ENCODE data around the gene SAMD4A. TPM values are rescaled to one million over a fixed set of nuclear protein-coding genes. Genes with fewer than 3 reads are reported as not detected.

Gene SAMD4A
- total and polyA plus RNA-seq, 2 of the 4 experiments (the other 2 are of a cell fraction): 22.9 to 38.2 TPM

GRCh38 chr14:54760866-54761575 is 194.1 kb downstream of the SAMD4A start:
- Histone ChIP-seq H3K9me3 (ENCODE audit: control insufficient read depth, insufficient read depth, low read length) (no peaks in the 10 kb centered on the region), H2BK20ac (ENCODE audit: low read depth, low read length) (no peak overlapping the region), H3K27me3 (ENCODE audit: control insufficient read depth, insufficient read depth, low read length) (no peaks in the 10 kb centered on the region), H3K18ac (ENCODE audit: low read depth, low read length) (no peak overlapping the region), H3K4me2 (ENCODE audit: low read depth, low read length) (no peak overlapping the region), H3K9me1 (ENCODE audit: insufficient read depth, low read length) (peaks cover 33% of the 10 kb centered on the region), H3K56ac (ENCODE audit: extremely low read depth, insufficient read depth, low read length) (no peak overlapping the region), H4K8ac (ENCODE audit: low read depth in 2 of 2, low read length in 2 of 2) (no peak overlapping the region), H2AFZ (replicated peaks; ENCODE audit: low read length, poor library complexity) (no peak overlapping the region), H2BK5ac (ENCODE audit: low read depth, low read length, poor library complexity, severe bottlenecking) (no peak overlapping the region), H3K4me3 (ENCODE audit: insufficient read depth, low read depth, low read length) (no peak overlapping the region), H4K5ac (ENCODE audit: low read depth, low read length) (no peak overlapping the region), H2AK5ac (ENCODE audit: low read depth, low read length) (no peak overlapping the region; the same call in 1 of the 2 replicates), H3K23ac (ENCODE audit: low read depth, low read length) (0 out of 2 replicates have a peak overlapping the region, but pooled peaks have one; percentile 23), H3K9ac (ENCODE audit: low read depth, low read length) (no peak overlapping the region), H2BK15ac (ENCODE audit: low read depth, low read length) (no peak overlapping the region), H2AK9ac (replicated peaks; ENCODE audit: low read depth, low read length, poor library complexity) (peak overlapping the region; percentile 37), H3K14ac (replicated peaks; ENCODE audit: low read depth, low read length) (0 out of 2 replicates have a peak overlapping the region, but pooled peaks have one; percentile 59), H4K91ac (ENCODE audit: insufficient read depth, low read depth, low read length) (no peak overlapping the region), H3K4me1 (ENCODE audit: control insufficient read depth, insufficient read depth, low read length) (peaks cover 9% of the 10 kb centered on the region), H4K20me1 (ENCODE audit: insufficient read depth, low read length) (no peaks in the 10 kb centered on the region), H3K4ac (ENCODE audit: low read depth, low read length) (no peak overlapping the region), H3K27ac (ENCODE audit: insufficient read depth, low read length) (no peak overlapping the region), H3K79me1 (ENCODE audit: low read depth in 1 of 2, low read length in 2 of 2) (peaks cover 49 to 72% of the 10 kb centered on the region in 2 experiments), H3K36me3 (ENCODE audit: control insufficient read depth, insufficient read depth, low read length) (peaks cover 65% of the 10 kb centered on the region), H2BK120ac (ENCODE audit: low read depth, low read length) (no peak overlapping the region)
- WGBS, 2 experiments (ENCODE audit: extremely low coverage in 2 of 2, insufficient read length in 1 of 2): 94% methylated on average over 5 of the region's 11 CpGs; no CpG with 5 or more reads in 1 of the 2 experiments
- no peak for DNase-seq
- intact Hi-C loops (cut with micrococcal nuclease): no loop called here
- dilution Hi-C loops (cut with HindIII; ENCODE audit: low sequenced_read_pairs, unreplicated experiment): no loop called here
- no TSS peak for BruUV-seq (replicated peaks)
- ChIA-PET POLR2A (ENCODE audit: unreplicated experiment) (no interaction called here), CTCF (no interaction called here)
- TF ChIP-seq RCOR1 (IDR thresholded peaks at IDR 0.05; ENCODE audit: insufficient replicate concordance, low read length) (no peak), ELK1 (IDR thresholded peaks at IDR 0.05; ENCODE audit: borderline replicate concordance, low read depth, low read length) (no peak), BHLHE40 (IDR thresholded peaks at IDR 0.05; ENCODE audit: low read depth, low read length) (no peak), MAZ (IDR thresholded peaks at IDR 0.05; ENCODE audit: borderline replicate concordance, low read depth, low read length) (no peak), NFE2L2 (IDR thresholded peaks at IDR 0.05; ENCODE audit: low read depth, low read length) (no peak)
- in situ Hi-C loops (cut with MboI; ENCODE audit: low sequenced_read_pairs): no loop called here
- no peak for ATAC-seq (ENCODE audit: low read depth)
